Measurements from ENCODE around the gene KCNK10.

DNA sequence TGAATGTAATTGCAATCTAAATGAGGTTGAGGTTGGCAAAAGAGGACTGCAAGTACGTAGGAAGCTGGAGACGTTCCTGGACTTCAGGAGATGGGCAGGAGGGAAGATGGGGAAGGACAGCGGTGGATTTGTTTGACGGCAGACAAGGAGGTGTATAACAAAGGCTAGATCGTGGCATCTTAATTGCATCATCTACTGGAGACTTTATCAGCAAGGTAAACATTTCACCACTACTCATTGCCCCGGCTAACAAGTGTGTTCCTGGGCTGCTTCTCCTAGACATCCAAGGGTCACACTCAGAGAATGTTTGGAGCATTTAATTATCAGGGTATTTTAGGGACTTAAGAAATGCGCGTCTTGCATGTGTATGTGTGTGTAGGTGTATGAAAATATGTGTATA, 128.5 kb downstream of the KCNK10 start:
- TF ChIP-seq CTCF (conservative IDR thresholded peaks at IDR 0.05; ENCODE audit: low read depth, low read length) (no peak), EZH2 (IDR thresholded peaks at IDR 0.05; ENCODE audit: borderline replicate concordance, low read depth, low read length, poor library complexity, severe bottlenecking) (no peak)
